Measurements from ENCODE around the gene HBD. TPM values are rescaled to one million over a fixed set of nuclear protein-coding genes. Genes with fewer than 3 reads are reported as not detected.

Gene HBD
- total RNA-seq, 1 experiment from 2014 or later = not detected

GRCh38 chr11:5231111-5231510 lies 3.2 kb downstream of the HBD start:
- no TSS peak for BruUV-seq (replicated peaks)
- H3K27ac ChIP-seq (ENCODE audit: low read depth, low read length) = no peak overlapping the region
- no peaks in the 10 kb centered on the region for H4K20me1 ChIP-seq (ENCODE audit: insufficient read depth)
- no peak overlapping the region for H3K4me2 ChIP-seq (ENCODE audit: low read length)
- DNase-seq (ENCODE audit: low read depth, low spot score) (no peak), ATAC-seq (no peak)
- ChIA-PET POLR2A (no interaction called here), RAD21 (ENCODE audit: low non-redundant PET in 1 of 2, low total read pairs in 2 of 2, uncharacterized antibody in 2 of 2, unreplicated experiment in 2 of 2) (no interaction called here), CTCF (no interaction called here)
- no peaks in the 10 kb centered on the region for H3K36me3 ChIP-seq (ENCODE audit: control insufficient read depth in 1 of 2, insufficient read depth in 2 of 2, low read length in 2 of 2)
- no peak overlapping the region for H3K4me3 ChIP-seq (replicated peaks in 1 of 2; ENCODE audit: low read depth in 1 of 2, low read length in 2 of 2)
- no peak overlapping the region for H2AFZ ChIP-seq (ENCODE audit: low read depth, low read length, poor library complexity, severe bottlenecking)
- H3K27me3 ChIP-seq (ENCODE audit: insufficient read depth, low read length) = peaks cover 20% of the 10 kb centered on the region
- H3K4me1 ChIP-seq (ENCODE audit: control insufficient read depth in 1 of 2, insufficient read depth in 2 of 2, low read length in 2 of 2) = no peaks in the 10 kb centered on the region
- H3K9me2 ChIP-seq (ENCODE audit: insufficient read depth) = no peaks in the 10 kb centered on the region
- H3K9ac ChIP-seq (ENCODE audit: low read length) = no peak overlapping the region
- no peaks in the 10 kb centered on the region for H3K9me3 ChIP-seq (ENCODE audit: control insufficient read depth in 1 of 2, insufficient read depth in 1 of 2, low read depth in 1 of 2, low read length in 2 of 2)
- no peaks in the 10 kb centered on the region for H3K79me2 ChIP-seq (ENCODE audit: insufficient read depth, low read length)
- intact Hi-C loops (cut with micrococcal nuclease) = no loop called here
- TF ChIP-seq EZH2phosphoT487 (IDR thresholded peaks at IDR 0.05; ENCODE audit: borderline replicate concordance) (no peak), ELF1 (IDR thresholded peaks at IDR 0.05; ENCODE audit: borderline replicate concordance, low read depth) (no peak), YY1 (IDR thresholded peaks at IDR 0.05; ENCODE audit: extremely low read depth, insufficient replicate concordance, low read depth, low read length) (no peak), CBX3 (IDR thresholded peaks at IDR 0.05; ENCODE audit: low read depth) (no peak)

- Histone ChIP-seq H3K36me3 (ENCODE audit: control insufficient read depth in 1 of 2, insufficient read depth in 2 of 2, low read length in 2 of 2) (no peaks in the 10 kb centered on the region), H4K20me1 (ENCODE audit: insufficient read depth) (no peaks in the 10 kb centered on the region), H2AFZ (ENCODE audit: low read depth, low read length, poor library complexity, severe bottlenecking) (no peak overlapping the region), H3K4me3 (replicated peaks in 1 of 2; ENCODE audit: low read depth in 1 of 2, low read length in 2 of 2) (no peak overlapping the region), H3K79me2 (ENCODE audit: insufficient read depth, low read length) (no peaks in the 10 kb centered on the region), H3K4me1 (ENCODE audit: control insufficient read depth in 1 of 2, insufficient read depth in 2 of 2, low read length in 2 of 2) (no peaks in the 10 kb centered on the region), H3K9ac (ENCODE audit: low read length) (no peak overlapping the region), H3K4me2 (ENCODE audit: low read length) (no peak overlapping the region), H3K27me3 (ENCODE audit: insufficient read depth, low read length) (peaks cover 12% of the 10 kb centered on the region), H3K9me2 (ENCODE audit: insufficient read depth) (no peaks in the 10 kb centered on the region), H3K9me3 (ENCODE audit: control insufficient read depth in 1 of 2, insufficient read depth in 1 of 2, low read depth in 1 of 2, low read length in 2 of 2) (no peaks in the 10 kb centered on the region), H3K27ac (ENCODE audit: low read depth, low read length) (no peak overlapping the region)
- BruUV-seq (replicated peaks) = no TSS peak
- ChIA-PET RAD21 (ENCODE audit: low non-redundant PET in 1 of 2, low total read pairs in 2 of 2, uncharacterized antibody in 2 of 2, unreplicated experiment in 2 of 2) (no interaction called here), CTCF (no interaction called here), POLR2A (no interaction called here)
- no peak for DNase-seq (ENCODE audit: low read depth, low spot score)
- intact Hi-C loops (cut with micrococcal nuclease) = no loop called here
- no peak for ATAC-seq
- TF ChIP-seq POLR2AphosphoS5 (IDR thresholded peaks at IDR 0.05; ENCODE audit: low read depth, low read length) (no peak), ELF1 (IDR thresholded peaks at IDR 0.05; ENCODE audit: borderline replicate concordance, low read depth) (no peak), RAD21 (IDR thresholded peaks at IDR 0.05; ENCODE audit: low read depth) (no peak), TCF7L2 (IDR thresholded peaks at IDR 0.05; ENCODE audit: borderline replicate concordance, extremely low read depth, insufficient read depth, insufficient read length) (no peak), EGR1 (IDR thresholded peaks at IDR 0.05; ENCODE audit: low read depth) (no peak), ZFX (IDR thresholded peaks at IDR 0.05) (no peak), SRF (IDR thresholded peaks at IDR 0.05; ENCODE audit: low read depth) (no peak), POLR2A (IDR thresholded peaks at IDR 0.05; ENCODE audit: borderline replicate concordance, extremely low read depth, insufficient read depth, insufficient read length) (no peak), ZNF274 (IDR thresholded peaks at IDR 0.05; ENCODE audit: low read depth, low read length) (no peak), SIN3A (IDR thresholded peaks at IDR 0.05; ENCODE audit: low read depth) (no peak), ZBTB33 (IDR thresholded peaks at IDR 0.05; ENCODE audit: extremely low read depth, insufficient replicate concordance, low read length) (no peak), MAX (IDR thresholded peaks at IDR 0.05) (no peak), JUND (IDR thresholded peaks at IDR 0.05) (no peak), ATF3 (IDR thresholded peaks at IDR 0.05) (no peak), CTCF (IDR thresholded peaks at IDR 0.05 in 2 of 3, conservative IDR thresholded peaks at IDR 0.05 in 1 of 3; ENCODE audit: borderline replicate concordance in 1 of 3, insufficient read depth in 1 of 3, low read depth in 2 of 3, low read length in 2 of 3) (no peak), EZH2phosphoT487 (IDR thresholded peaks at IDR 0.05; ENCODE audit: borderline replicate concordance) (no peak), EZH2 (IDR thresholded peaks at IDR 0.05) (no peak)
Measured at GRCh38 chr11:5230266-5230665, 4.0 kb downstream of the HBD start.

Measured in HCT116 (cell line).